ENCODE results near the gene POLR1C.
A peak's percentile ranks its signal among the peaks of the same experiment; 100 is the strongest.

POLR1C gene

GRCh38 chr6:43506667-43507471, 10.0 kb upstream of the POLR1C start (continued):
- TF ChIP-seq ZFP69B (tag by site-specific recombination; IDR thresholded peaks at IDR 0.05) = 0 out of 2 replicates have a peak, but pooled peaks have one; percentile 12
- TF ChIP-seq ZNF19 (tag by site-specific recombination; IDR thresholded peaks at IDR 0.05; ENCODE audit: low read depth) = no peak
- TF ChIP-seq ZNF354C (tag by site-specific recombination; IDR thresholded peaks at IDR 0.05; ENCODE audit: borderline replicate concordance, low read depth) = no peak
- peak; percentile 66; the same call in 1 of the 2 replicates for TF ChIP-seq ZBTB17 (tag by site-specific recombination; IDR thresholded peaks at IDR 0.05)
- TF ChIP-seq ZNF521 (tag by site-specific recombination; IDR thresholded peaks at IDR 0.05) = no peak
- no peak for TF ChIP-seq ZBTB20 (tag by site-specific recombination; IDR thresholded peaks at IDR 0.05)
- TF ChIP-seq, protein P1, sequence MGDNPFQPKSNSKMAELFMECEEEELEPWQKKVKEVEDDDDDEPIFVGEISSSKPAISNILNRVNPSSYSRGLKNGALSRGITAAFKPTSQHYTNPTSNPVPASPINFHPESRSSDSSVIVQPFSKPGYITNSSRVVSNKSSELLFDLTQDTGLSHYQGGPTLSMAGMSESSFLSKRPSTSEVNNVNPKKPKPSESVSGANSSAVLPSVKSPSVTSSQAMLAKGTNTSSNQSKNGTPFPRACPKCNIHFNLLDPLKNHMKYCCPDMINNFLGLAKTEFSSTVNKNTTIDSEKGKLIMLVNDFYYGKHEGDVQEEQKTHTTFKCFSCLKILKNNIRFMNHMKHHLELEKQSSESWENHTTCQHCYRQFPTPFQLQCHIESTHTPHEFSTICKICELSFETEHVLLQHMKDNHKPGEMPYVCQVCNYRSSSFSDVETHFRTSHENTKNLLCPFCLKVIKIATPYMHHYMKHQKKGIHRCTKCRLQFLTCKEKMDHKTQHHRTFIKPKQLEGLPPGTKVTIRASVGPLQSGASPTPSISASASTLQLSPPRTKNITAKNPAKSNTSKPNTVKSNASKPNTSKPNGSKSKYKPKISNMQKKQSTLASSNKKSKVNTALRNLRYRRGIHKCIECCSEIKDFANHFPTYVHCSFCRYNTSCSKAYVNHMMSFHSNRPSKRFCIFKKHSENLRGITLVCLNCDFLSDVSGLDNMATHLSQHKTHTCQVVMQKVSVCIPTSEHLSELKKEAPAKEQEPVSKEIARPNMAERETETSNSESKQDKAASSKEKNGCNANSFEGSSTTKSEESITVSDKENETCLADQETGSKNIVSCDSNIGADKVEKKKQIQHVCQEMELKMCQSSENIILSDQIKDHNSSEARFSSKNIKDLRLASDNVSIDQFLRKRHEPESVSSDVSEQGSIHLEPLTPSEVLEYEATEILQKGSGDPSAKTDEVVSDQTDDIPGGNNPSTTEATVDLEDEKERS (tag by site-specific recombination; IDR thresholded peaks at IDR 0.05) = no peak
- no peak for TF ChIP-seq KLF10 (tag by site-specific recombination; IDR thresholded peaks at IDR 0.05)
- no peak for TF ChIP-seq ZNF132 (tag by site-specific recombination; IDR thresholded peaks at IDR 0.05; ENCODE audit: borderline replicate concordance)
- no peak for TF ChIP-seq ZNF155 (tag by site-specific recombination; IDR thresholded peaks at IDR 0.05)
- TF ChIP-seq HOXA7 (CRISPR knock-in tag; IDR thresholded peaks at IDR 0.05; ENCODE audit: borderline replicate concordance) = no peak
- TF ChIP-seq ZNF560 (tag by site-specific recombination; IDR thresholded peaks at IDR 0.05; ENCODE audit: borderline replicate concordance) = no peak
- no peak for TF ChIP-seq ZNF202 (tag by site-specific recombination; IDR thresholded peaks at IDR 0.05; ENCODE audit: borderline replicate concordance)
- no peak for TF ChIP-seq GLI2 (tag by site-specific recombination; IDR thresholded peaks at IDR 0.05; ENCODE audit: borderline replicate concordance, low read depth)
- TF ChIP-seq ZNF501 (tag by site-specific recombination; IDR thresholded peaks at IDR 0.05) = peak; percentile 49; the same call in 1 of the 2 replicates
- no peak for TF ChIP-seq SP2 (tag by site-specific recombination; IDR thresholded peaks at IDR 0.05)
- no peak for TF ChIP-seq RBAK (tag by site-specific recombination; IDR thresholded peaks at IDR 0.05)
- TF ChIP-seq ZNF580 (tag by site-specific recombination; IDR thresholded peaks at IDR 0.05) = no peak
- TF ChIP-seq ZNF777 (tag by site-specific recombination; IDR thresholded peaks at IDR 0.05; ENCODE audit: borderline replicate concordance) = no peak
- TF ChIP-seq ZNF433 (tag by site-specific recombination; IDR thresholded peaks at IDR 0.05; ENCODE audit: low read depth) = no peak
- TF ChIP-seq ZNF518A (tag by site-specific recombination; conservative IDR thresholded peaks at IDR 0.05; ENCODE audit: low read depth) = no peak
- TF ChIP-seq, protein P2, sequence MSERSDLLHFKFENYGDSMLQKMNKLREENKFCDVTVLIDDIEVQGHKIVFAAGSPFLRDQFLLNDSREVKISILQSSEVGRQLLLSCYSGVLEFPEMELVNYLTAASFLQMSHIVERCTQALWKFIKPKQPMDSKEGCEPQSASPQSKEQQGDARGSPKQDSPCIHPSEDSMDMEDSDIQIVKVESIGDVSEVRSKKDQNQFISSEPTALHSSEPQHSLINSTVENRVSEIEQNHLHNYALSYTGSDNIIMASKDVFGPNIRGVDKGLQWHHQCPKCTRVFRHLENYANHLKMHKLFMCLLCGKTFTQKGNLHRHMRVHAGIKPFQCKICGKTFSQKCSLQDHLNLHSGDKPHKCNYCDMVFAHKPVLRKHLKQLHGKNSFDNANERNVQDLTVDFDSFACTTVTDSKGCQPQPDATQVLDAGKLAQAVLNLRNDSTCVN (tag by site-specific recombination; optimal IDR thresholded peaks at IDR 0.05) = peak; percentile 17
- no peak for TF ChIP-seq PRDM1 (tag by site-specific recombination; IDR thresholded peaks at IDR 0.05)
- no peak for TF ChIP-seq ZNF510 (tag by site-specific recombination; IDR thresholded peaks at IDR 0.05; ENCODE audit: insufficient replicate concordance)
- TF ChIP-seq, protein P3, sequence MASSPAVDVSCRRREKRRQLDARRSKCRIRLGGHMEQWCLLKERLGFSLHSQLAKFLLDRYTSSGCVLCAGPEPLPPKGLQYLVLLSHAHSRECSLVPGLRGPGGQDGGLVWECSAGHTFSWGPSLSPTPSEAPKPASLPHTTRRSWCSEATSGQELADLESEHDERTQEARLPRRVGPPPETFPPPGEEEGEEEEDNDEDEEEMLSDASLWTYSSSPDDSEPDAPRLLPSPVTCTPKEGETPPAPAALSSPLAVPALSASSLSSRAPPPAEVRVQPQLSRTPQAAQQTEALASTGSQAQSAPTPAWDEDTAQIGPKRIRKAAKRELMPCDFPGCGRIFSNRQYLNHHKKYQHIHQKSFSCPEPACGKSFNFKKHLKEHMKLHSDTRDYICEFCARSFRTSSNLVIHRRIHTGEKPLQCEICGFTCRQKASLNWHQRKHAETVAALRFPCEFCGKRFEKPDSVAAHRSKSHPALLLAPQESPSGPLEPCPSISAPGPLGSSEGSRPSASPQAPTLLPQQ (tag by site-specific recombination; IDR thresholded peaks at IDR 0.05) = no peak
- peak; percentile 39; the same call in 1 of the 2 replicates for TF ChIP-seq SCRT2 (tag by site-specific recombination; IDR thresholded peaks at IDR 0.05)
- TF ChIP-seq GLIS1 (tag by site-specific recombination; IDR thresholded peaks at IDR 0.05) = no peak
